Choroid plexus epithelial cell (primary cell): Measurements from ENCODE around the gene METTL24.
"Not testable (repeated sequence)": the region's sequence is repeated elsewhere in the genome, so short reads cannot be mapped to it uniquely, and the experiment has no call there.

ENCODE experiments used
- DNase-seq: peaks from one replicate; pipeline ENCODE4 v3.0.0-alpha.2; 2010; ENCODE audit warnings: low read depth
- H3K4me3 ChIP-seq: 2 replicates; pipeline ENCODE4 v1.5.1; 2011; ENCODE audit warnings: low read depth, mild to moderate bottlenecking, control low read depth, low read length, moderate library complexity
- CTCF ChIP-seq: conservative IDR thresholded peaks from 2 replicates; pipeline ENCODE4 v1.5.1; 2011; ENCODE audit warnings: low read depth, mild to moderate bottlenecking, control low read depth, inconsistent platforms, low read length, moderate library complexity

METTL24 gene

GRCh38 chr6:110307368-110307767 is 50.8 kb downstream of the METTL24 start:
- DNase-seq: no peak
- no peak overlapping the region for H3K4me3 ChIP-seq
- TF ChIP-seq CTCF: no peak

GRCh38 chr6:110305832-110306231 is 52.3 kb downstream of the METTL24 start:
- not testable (repeated sequence) for H3K4me3 ChIP-seq, DNase-seq

GRCh38 chr6:110303692-110304091 is 54.5 kb downstream of the METTL24 start:
- not testable (repeated sequence) for H3K4me3 ChIP-seq, DNase-seq

- TF ChIP-seq CTCF: no peak
- no peak overlapping the region for H3K4me3 ChIP-seq
- DNase-seq: no peak
Observed at GRCh38 chr6:110298916-110299315, 59.2 kb downstream of the METTL24 start.

GRCh38 chr6:110298411-110298810 is 59.7 kb downstream of the METTL24 start:
- no peak for DNase-seq
- no peak overlapping the region for H3K4me3 ChIP-seq
- no peak for TF ChIP-seq CTCF

GRCh38 chr6:110296241-110297025 is 61.7 kb downstream of the METTL24 start:
- TF ChIP-seq CTCF: no peak
- H3K4me3 ChIP-seq: peak overlapping the region; percentile 33
- peak; percentile 6 for DNase-seq

- H3K4me3 ChIP-seq: no peak overlapping the region
- DNase-seq: no peak
- TF ChIP-seq CTCF: no peak
Observed at GRCh38 chr6:110295451-110296165, 62.5 kb downstream of the METTL24 start.
